ENCODE results near the gene U2AF2. TPM values are rescaled to one million over a fixed set of nuclear protein-coding genes. Genes with fewer than 3 reads are reported as not detected.

The U2AF2 gene
- total RNA-seq, 1 experiment from 2014 or later: 309 TPM

DNA sequence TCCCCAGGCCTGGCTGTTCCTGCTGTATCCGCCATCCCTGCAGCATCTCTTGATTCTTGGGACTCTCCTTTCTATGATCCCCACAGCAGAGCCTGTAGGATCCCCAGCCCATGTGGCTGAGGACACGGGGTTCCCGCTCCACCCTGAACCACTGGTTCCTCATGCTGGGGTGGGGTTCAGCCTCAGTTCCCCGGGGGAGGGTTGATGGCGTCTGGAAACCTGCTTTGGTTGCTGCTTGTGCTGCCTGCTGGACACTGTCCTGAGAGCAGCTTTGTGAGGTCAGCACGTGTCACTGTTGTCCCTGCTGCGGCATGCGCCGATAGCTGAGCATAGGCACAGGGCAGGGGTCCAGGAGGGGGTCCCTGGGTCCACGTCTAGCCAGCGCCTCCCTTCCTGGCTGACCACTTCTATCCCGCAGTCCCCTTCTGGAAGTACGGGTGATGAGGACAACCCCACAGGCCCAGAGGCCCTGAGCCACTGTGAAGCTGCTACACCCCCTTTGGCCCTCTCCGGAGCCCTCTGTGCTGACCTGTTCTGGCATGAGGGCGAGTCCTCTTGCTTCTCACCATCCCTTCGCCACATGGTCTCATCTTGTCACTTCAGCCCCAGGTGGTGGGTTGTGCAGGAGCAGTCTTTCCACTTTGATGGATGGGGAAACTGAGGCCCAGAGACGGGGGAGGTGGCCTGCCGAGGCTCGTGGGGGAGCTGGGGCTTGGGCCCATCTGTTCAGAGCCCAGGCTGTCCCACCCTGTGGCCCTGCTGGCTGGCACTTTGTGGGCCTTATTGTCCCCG, 25.7 kb downstream of the U2AF2 start:
- intact Hi-C loops (cut with micrococcal nuclease; ENCODE audit: unreplicated experiment): loop anchor here (10.0 kb wide), 1 partner anchor 124 kb away; no protein-coding TSS in a partner anchor
- Mint-ChIP-seq H3K4me3 (ENCODE audit: low read depth, unreplicated experiment) (no peak overlapping the region), H3K27me3 (ENCODE audit: unreplicated experiment) (no peaks in the 10 kb centered on the region), H3K36me3 (ENCODE audit: insufficient read depth, unreplicated experiment) (peaks cover 64% of the 10 kb centered on the region), H3K4me1 (ENCODE audit: low read depth, unreplicated experiment) (peaks cover 52% of the 10 kb centered on the region), H3K27ac (ENCODE audit: unreplicated experiment) (peak overlapping the region; percentile 19), H3K9me3 (ENCODE audit: low read depth, unreplicated experiment) (no peaks in the 10 kb centered on the region)
- BruUV-seq (replicated peaks): no TSS peak
- TF ChIP-seq CTCF (IDR thresholded peaks at IDR 0.05; ENCODE audit: unreplicated experiment): no peak
- DNase-seq: no peak
- CTCF ChIA-PET: no interaction called here

GRCh38 chr19:55681131-55682092, 26.6 kb downstream of the U2AF2 start:
- Mint-ChIP-seq H3K4me1 (ENCODE audit: low read depth, unreplicated experiment) (peaks cover 59% of the 10 kb centered on the region), H3K36me3 (ENCODE audit: insufficient read depth, unreplicated experiment) (peaks cover 65% of the 10 kb centered on the region), H3K9me3 (ENCODE audit: low read depth, unreplicated experiment) (no peaks in the 10 kb centered on the region), H3K27ac (ENCODE audit: unreplicated experiment) (no peak overlapping the region), H3K27me3 (ENCODE audit: unreplicated experiment) (no peaks in the 10 kb centered on the region), H3K4me3 (ENCODE audit: low read depth, unreplicated experiment) (no peak overlapping the region)
- no TSS peak for BruUV-seq (replicated peaks)
- intact Hi-C loops (cut with micrococcal nuclease; ENCODE audit: unreplicated experiment): loop anchor here (10.0 kb wide), 1 partner anchor 123 kb away; no protein-coding TSS in a partner anchor
- CTCF ChIA-PET: no interaction called here
- no peak for TF ChIP-seq CTCF (IDR thresholded peaks at IDR 0.05; ENCODE audit: unreplicated experiment)
- DNase-seq: no peak

DNA sequence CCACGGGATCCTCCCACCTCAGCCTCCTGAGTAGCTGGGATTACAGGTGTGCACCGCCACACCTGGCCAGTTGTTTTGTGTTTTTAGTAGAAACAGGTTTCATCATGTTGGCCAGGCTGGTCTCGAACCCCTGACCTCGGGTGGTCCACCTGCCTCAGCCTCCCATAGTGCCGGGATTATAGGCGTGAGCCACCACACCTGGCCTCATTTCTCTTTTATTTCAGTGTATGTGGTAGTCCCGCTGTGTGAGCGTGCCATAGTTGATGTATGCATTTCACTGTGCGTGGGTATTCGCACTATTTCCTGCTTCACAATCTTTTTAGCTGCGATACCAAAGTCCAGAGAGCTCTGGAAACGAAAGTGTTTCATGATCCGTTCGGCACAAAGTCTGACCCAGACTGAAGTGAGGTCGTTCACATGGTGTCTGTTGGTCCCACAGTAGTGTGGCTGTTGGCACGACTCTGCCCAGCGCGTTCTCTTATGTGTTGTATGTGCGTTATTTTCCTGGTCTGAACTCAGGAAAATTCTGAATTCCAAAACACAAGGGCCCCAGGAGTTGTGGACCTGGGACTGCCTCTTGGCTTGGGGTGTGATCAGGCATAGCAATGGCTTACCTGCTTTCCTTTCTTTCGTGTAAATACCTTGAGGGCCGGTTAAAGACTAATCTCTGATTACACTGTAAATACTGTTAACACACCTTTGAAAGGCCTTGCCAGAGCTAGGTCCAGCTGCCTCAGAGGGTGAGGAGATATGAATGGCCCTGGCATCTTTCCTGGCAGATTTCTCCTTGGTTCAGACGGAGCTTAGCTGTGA, 28.8 kb downstream of the U2AF2 start:
- Mint-ChIP-seq H3K27ac (ENCODE audit: unreplicated experiment) (peak overlapping the region; percentile 82), H3K27me3 (ENCODE audit: unreplicated experiment) (no peaks in the 10 kb centered on the region), H3K4me3 (ENCODE audit: low read depth, unreplicated experiment) (peak overlapping the region; percentile 62), H3K36me3 (ENCODE audit: insufficient read depth, unreplicated experiment) (peaks cover 74% of the 10 kb centered on the region), H3K4me1 (ENCODE audit: low read depth, unreplicated experiment) (peaks cover 58% of the 10 kb centered on the region), H3K9me3 (ENCODE audit: low read depth, unreplicated experiment) (no peaks in the 10 kb centered on the region)
- peak; percentile 55 for DNase-seq
- no TSS peak for BruUV-seq (replicated peaks)
- no peak for TF ChIP-seq CTCF (IDR thresholded peaks at IDR 0.05; ENCODE audit: unreplicated experiment)
- CTCF ChIA-PET: interaction anchor here (0.9 kb wide), 1 partner anchor 12 kb away, joined by 5 read pairs; no protein-coding TSS in a partner anchor
- intact Hi-C loops (cut with micrococcal nuclease; ENCODE audit: unreplicated experiment): loop anchor here (10.0 kb wide), 1 partner anchor 121 kb away; no protein-coding TSS in a partner anchor
